Choroid plexus epithelial cell (primary cell): Measurements from ENCODE around the gene KRTAP5-3.

Source experiments
- DNase-seq: peaks from one replicate; pipeline ENCODE4 v3.0.0-alpha.2; 2010; ENCODE audit warnings: low read depth
- H3K4me3 ChIP-seq: 2 replicates; pipeline ENCODE4 v1.5.1; 2011; ENCODE audit warnings: low read depth, mild to moderate bottlenecking, control low read depth, low read length, moderate library complexity
- CTCF ChIP-seq: conservative IDR thresholded peaks from 2 replicates; pipeline ENCODE4 v1.5.1; 2011; ENCODE audit warnings: low read depth, mild to moderate bottlenecking, control low read depth, inconsistent platforms, low read length, moderate library complexity

The KRTAP5-3 gene

GRCh38 chr11:1637628-1638027 is 29.4 kb upstream of the KRTAP5-3 start:
- TF ChIP-seq CTCF, result no peak
- H3K4me3 ChIP-seq, result no peak overlapping the region
- DNase-seq, result no peak

- no peak overlapping the region for H3K4me3 ChIP-seq
- TF ChIP-seq CTCF, result no peak
- DNase-seq, result no peak
Observed at GRCh38 chr11:1636291-1636950, 28.2 kb upstream of the KRTAP5-3 start.

GRCh38 chr11:1633864-1634263 is 25.6 kb upstream of the KRTAP5-3 start:
- TF ChIP-seq CTCF, result no peak
- no peak overlapping the region for H3K4me3 ChIP-seq
- DNase-seq, result no peak

- no peak for DNase-seq
- no peak overlapping the region for H3K4me3 ChIP-seq
- no peak for TF ChIP-seq CTCF
Observed at GRCh38 chr11:1632053-1632714, 23.9 kb upstream of the KRTAP5-3 start.

GRCh38 chr11:1631066-1631568 is 22.9 kb upstream of the KRTAP5-3 start:
- H3K4me3 ChIP-seq, result no peak overlapping the region
- DNase-seq, result no peak
- no peak for TF ChIP-seq CTCF

- no peak for DNase-seq
Observed at GRCh38 chr11:1630271-1630670, 22.0 kb upstream of the KRTAP5-3 start.

More at GRCh38 chr11:1630271-1630670, 22.0 kb upstream of the KRTAP5-3 start:
- no peak overlapping the region for H3K4me3 ChIP-seq
- no peak for TF ChIP-seq CTCF
